ENCODE results near the gene UBE2D1. TPM values are rescaled to one million over a fixed set of nuclear protein-coding genes. Genes with fewer than 3 reads are reported as not detected.
A peak's percentile ranks its signal among the peaks of the same experiment; 100 is the strongest.

Gene UBE2D1
- total and polyA plus RNA-seq, 2 of the 4 experiments (the other 2 are of a cell fraction), result 9.1 to 9.7 TPM

GRCh38 chr10:58350619-58351323, 16.0 kb downstream of the UBE2D1 start:
- Histone ChIP-seq H2AK9ac (replicated peaks; ENCODE audit: low read depth, low read length, poor library complexity) (no peak overlapping the region), H3K27me3 (ENCODE audit: control insufficient read depth, insufficient read depth, low read length) (no peaks in the 10 kb centered on the region), H4K5ac (ENCODE audit: low read depth, low read length) (no peak overlapping the region), H3K4me2 (ENCODE audit: low read depth, low read length) (no peak overlapping the region), H3K79me1 (ENCODE audit: low read depth in 1 of 2, low read length in 2 of 2) (peaks cover 23 to 37% of the 10 kb centered on the region in 2 experiments), H3K4me3 (ENCODE audit: insufficient read depth, low read depth, low read length) (no peak overlapping the region), H3K9me3 (ENCODE audit: control insufficient read depth, insufficient read depth, low read length) (no peaks in the 10 kb centered on the region), H2BK20ac (ENCODE audit: low read depth, low read length) (no peak overlapping the region), H4K20me1 (ENCODE audit: insufficient read depth, low read length) (peaks cover 10% of the 10 kb centered on the region; the same call in 1 of the 2 replicates), H3K9me1 (ENCODE audit: insufficient read depth, low read length) (peaks cover 5% of the 10 kb centered on the region; the same call in 1 of the 2 replicates), H2BK120ac (ENCODE audit: low read depth, low read length) (no peak overlapping the region), H2AFZ (replicated peaks; ENCODE audit: low read length, poor library complexity) (no peak overlapping the region), H3K18ac (ENCODE audit: low read depth, low read length) (no peak overlapping the region; the same call in 1 of the 2 replicates), H3K4me1 (ENCODE audit: control insufficient read depth, insufficient read depth, low read length) (peaks cover 6% of the 10 kb centered on the region), H3K36me3 (ENCODE audit: control insufficient read depth, insufficient read depth, low read length) (no peaks in the 10 kb centered on the region), H3K9ac (ENCODE audit: low read depth, low read length) (no peak overlapping the region), H3K27ac (ENCODE audit: insufficient read depth, low read length) (no peak overlapping the region), H2BK5ac (ENCODE audit: low read depth, low read length, poor library complexity, severe bottlenecking) (peak overlapping the region; percentile 42), H3K23ac (ENCODE audit: low read depth, low read length) (no peak overlapping the region), H3K14ac (replicated peaks; ENCODE audit: low read depth, low read length) (no peak overlapping the region), H3K56ac (ENCODE audit: extremely low read depth, insufficient read depth, low read length) (no peak overlapping the region), H2BK15ac (ENCODE audit: low read depth, low read length) (no peak overlapping the region), H2AK5ac (ENCODE audit: low read depth, low read length) (no peak overlapping the region), H4K8ac (ENCODE audit: low read depth in 2 of 2, low read length in 2 of 2) (no peak overlapping the region), H3K4ac (ENCODE audit: low read depth, low read length) (no peak overlapping the region), H4K91ac (ENCODE audit: insufficient read depth, low read depth, low read length) (no peak overlapping the region)
- TF ChIP-seq MAZ (IDR thresholded peaks at IDR 0.05; ENCODE audit: borderline replicate concordance, low read depth, low read length) (no peak), BHLHE40 (IDR thresholded peaks at IDR 0.05; ENCODE audit: low read depth, low read length) (no peak), CEBPB (IDR thresholded peaks at IDR 0.05; ENCODE audit: low read depth, low read length) (peak; percentile 31), POLR2A (IDR thresholded peaks at IDR 0.05; ENCODE audit: low read depth, low read length) (no peak), NFE2L2 (IDR thresholded peaks at IDR 0.05; ENCODE audit: low read depth, low read length) (peak; percentile 18; the same call in 1 of the 2 replicates)
- CTCF ChIA-PET, result interaction anchor here (0.9 to 1.1 kb wide), 3 partner anchors 17 to 47 kb away, joined by 4 to 10 read pairs (median 4); no protein-coding TSS in a partner anchor
- peak; percentile 81 for ATAC-seq (ENCODE audit: low read depth)
- intact Hi-C loops (cut with micrococcal nuclease) (no loop called here), dilution Hi-C loops (cut with HindIII; ENCODE audit: low sequenced_read_pairs, unreplicated experiment) (no loop called here), in situ Hi-C loops (cut with MboI; ENCODE audit: low sequenced_read_pairs) (no loop called here)
- DNase-seq, result peak; percentile 57
- no CpG with 5 or more reads among the region's 6 CpGs for WGBS, 2 experiments (ENCODE audit: extremely low coverage in 2 of 2, insufficient read length in 1 of 2)
- POLR2A ChIA-PET (ENCODE audit: unreplicated experiment), result interaction anchor here (0.5 kb wide), 1 partner anchor 1313 kb away, joined by 5 read pairs; no protein-coding TSS in a partner anchor
- no TSS peak for BruUV-seq (replicated peaks)
